Hepatocyte (in vitro differentiated cells): ENCODE measurements around the gene NT5E. TPM values are rescaled to one million over a fixed set of nuclear protein-coding genes. Genes with fewer than 3 reads are reported as not detected.

Experiments used
- DNase-seq: peaks from one replicate; pipeline ENCODE4 v3.0.0-alpha.2; 2016; ENCODE audit warnings: low spot score
- H2AFZ ChIP-seq: fragments of 200-600 bp; sonication (generic); 2 replicates; pipeline ENCODE4 v1.6.0; 2016; ENCODE audit warnings: antibody characterized with exemption, mild to moderate bottlenecking
- H3K27ac ChIP-seq: fragments of 200-600 bp; sonication (generic); 2 replicates; pipeline ENCODE4 v1.5.1; 2016; ENCODE audit warnings: mild to moderate bottlenecking
- H3K27me3 ChIP-seq: fragments of 200-600 bp; sonication (generic); 2 replicates; pipeline ENCODE4 v1.6.1; 2016
- H3K36me3 ChIP-seq: fragments of 200-600 bp; sonication (generic); replicated peaks from 2 replicates; pipeline ENCODE4 v1.5.1; 2016; ENCODE audit warnings: low read depth; ENCODE audit not compliant: insufficient read depth
- H3K4me1 ChIP-seq: fragments of 200-600 bp; sonication (generic); 2 replicates; pipeline ENCODE4 v1.5.1; 2016; ENCODE audit warnings: mild to moderate bottlenecking, moderate library complexity; ENCODE audit not compliant: insufficient read depth
- H3K4me2 ChIP-seq: fragments of 200-600 bp; sonication (generic); 2 replicates; pipeline ENCODE4 v1.6.0; 2016
- H3K4me3 ChIP-seq: fragments of 200-600 bp; sonication (generic); 2 replicates; pipeline ENCODE4 v1.5.1; 2016; ENCODE audit warnings: mild to moderate bottlenecking
- H3K79me2 ChIP-seq: fragments of 200-600 bp; sonication (generic); 2 replicates; pipeline ENCODE4 v1.6.0; 2017; ENCODE audit warnings: mild to moderate bottlenecking
- H3K9me2 ChIP-seq: fragments of 200-600 bp; sonication (generic); replicated peaks from 2 replicates; pipeline ENCODE4 v1.6.0; 2017; ENCODE audit warnings: mild to moderate bottlenecking; ENCODE audit not compliant: insufficient read depth
- H3K9me3 ChIP-seq: fragments of 200-600 bp; sonication (generic); 2 replicates; pipeline ENCODE4 v1.5.1; 2016; ENCODE audit warnings: low read depth, mild to moderate bottlenecking
- H4K20me1 ChIP-seq: fragments of 200-600 bp; sonication (generic); 2 replicates; pipeline ENCODE4 v1.6.0; 2016; ENCODE audit warnings: mild to moderate bottlenecking; ENCODE audit not compliant: insufficient read depth, poor library complexity, severe bottlenecking
- CTCF ChIP-seq: fragments of 200-600 bp; sonication (generic); IDR thresholded peaks from 2 replicates; pipeline ENCODE4 v1.5.1; 2016; ENCODE audit warnings: antibody characterized with exemption, mild to moderate bottlenecking; ENCODE audit not compliant: poor library complexity
- EZH2 ChIP-seq: fragments of 200-600 bp; sonication (generic); IDR thresholded peaks from 2 replicates; pipeline ENCODE4 v1.6.1; 2016; ENCODE audit warnings: antibody characterized with exemption, mild to moderate bottlenecking, borderline replicate concordance
- EZH2phosphoT487 ChIP-seq: fragments of 200-600 bp; sonication (generic); IDR thresholded peaks from one replicate; pipeline ENCODE4 v1.6.1; 2018; ENCODE audit warnings: antibody characterized with exemption, mild to moderate bottlenecking, low read depth, moderate library complexity; ENCODE audit not compliant: unreplicated experiment, severe bottlenecking
- WGBS: methylation state at CpG from one replicate; pipeline ENCODE4 v1.1.6; 2016; ENCODE audit warnings: low lambda C conversion rate; ENCODE audit errors: missing lambda C conversion rate; 5-methylcytosine and 5-hydroxymethylcytosine counted together
- polyA plus RNA-seq: library from polyadenylated mRNA; unstranded; fragments of >200 nt; fragmentation: Nextera tagmentation; extraction: Ambion mirVana; gene quantifications from 2 replicates; pipeline ENCODE4 v1.2.1, GENCODE V29; 2016
- total RNA-seq: library from RNA; depleted of rRNA; stranded (reverse); fragments of >200 nt; gene quantifications from 2 replicates; pipeline ENCODE4 v1.2.3, GENCODE V29; 2014

The NT5E gene
- total and polyA plus RNA-seq, 2 experiments from 2014 or later = 1.8 to 3.0 TPM

GRCh38 chr6:85436411-85436810, 13.5 kb upstream of the NT5E start:
- no peak for DNase-seq
- WGBS = 71% methylated on average over 1 of the region's 1 CpG

GRCh38 chr6:85436939-85437495, 12.9 kb upstream of the NT5E start:
- Histone ChIP-seq H2AFZ (no peak overlapping the region), H3K4me1 (no peaks in the 10 kb centered on the region), H3K9me2 (no peaks in the 10 kb centered on the region), H3K4me3 (no peak overlapping the region), H4K20me1 (no peaks in the 10 kb centered on the region), H3K27me3 (no peaks in the 10 kb centered on the region), H3K27ac (no peak overlapping the region), H3K79me2 (no peaks in the 10 kb centered on the region), H3K9me3 (no peaks in the 10 kb centered on the region), H3K36me3 (no peaks in the 10 kb centered on the region), H3K4me2 (no peak overlapping the region)
- no peak for TF ChIP-seq EZH2
- no peak for TF ChIP-seq EZH2phosphoT487
- no peak for TF ChIP-seq CTCF
- 83% methylated on average over 5 of the region's 5 CpGs for WGBS
- DNase-seq = no peak

More at GRCh38 chr6:85436411-85436810, 13.5 kb upstream of the NT5E start:
- no peak overlapping the region for H3K4me3 ChIP-seq
- H4K20me1 ChIP-seq = no peaks in the 10 kb centered on the region
- TF ChIP-seq EZH2phosphoT487 (no peak), CTCF (no peak), EZH2 (no peak)
- no peak overlapping the region for H2AFZ ChIP-seq
- no peaks in the 10 kb centered on the region for H3K79me2 ChIP-seq
- H3K4me1 ChIP-seq = no peaks in the 10 kb centered on the region
- no peak overlapping the region for H3K4me2 ChIP-seq
- no peaks in the 10 kb centered on the region for H3K9me2 ChIP-seq
- no peaks in the 10 kb centered on the region for H3K9me3 ChIP-seq
- H3K36me3 ChIP-seq = no peaks in the 10 kb centered on the region
- no peak overlapping the region for H3K27ac ChIP-seq
- no peaks in the 10 kb centered on the region for H3K27me3 ChIP-seq

- no peak for DNase-seq
- no peak overlapping the region for H3K27ac ChIP-seq
- H3K4me3 ChIP-seq = no peak overlapping the region
- H3K36me3 ChIP-seq = no peaks in the 10 kb centered on the region
- H3K9me3 ChIP-seq = no peaks in the 10 kb centered on the region
- WGBS = 82% methylated on average over 1 of the region's 1 CpG
- peaks cover 21% of the 10 kb centered on the region for H3K27me3 ChIP-seq
- H3K79me2 ChIP-seq = no peaks in the 10 kb centered on the region
- H4K20me1 ChIP-seq = no peaks in the 10 kb centered on the region
- no peak overlapping the region for H3K4me2 ChIP-seq
- H2AFZ ChIP-seq = no peak overlapping the region
- H3K4me1 ChIP-seq = no peaks in the 10 kb centered on the region
- TF ChIP-seq EZH2 (no peak), EZH2phosphoT487 (no peak), CTCF (no peak)
- no peaks in the 10 kb centered on the region for H3K9me2 ChIP-seq
These were observed 6.3 kb upstream of the NT5E start for GRCh38 chr6:85443349-85444117.
